Hippocampal formation (tissue), 2 donors: ENCODE data around the gene MCC.

Source experiments
- DNase-seq, 2 donors: peaks; one replicate each; lab custom pipeline; 2025; lab: John Stamatoyannopoulos, UW

MCC gene

GRCh38 chr5:113031104-113031503 is 457.1 kb downstream of the MCC start:
- DNase-seq = no peak

- DNase-seq = no peak
Observed at GRCh38 chr5:113029614-113030013, 458.6 kb downstream of the MCC start.

GRCh38 chr5:113027431-113027830 is 460.8 kb downstream of the MCC start:
- DNase-seq = no peak

- DNase-seq = no peak
Observed at GRCh38 chr5:113027015-113027414, 461.2 kb downstream of the MCC start.

- DNase-seq = no peak
Observed at GRCh38 chr5:113026211-113026610, 462.0 kb downstream of the MCC start.

- no peak for DNase-seq
Observed at GRCh38 chr5:113025596-113025995, 462.7 kb downstream of the MCC start.

DNA sequence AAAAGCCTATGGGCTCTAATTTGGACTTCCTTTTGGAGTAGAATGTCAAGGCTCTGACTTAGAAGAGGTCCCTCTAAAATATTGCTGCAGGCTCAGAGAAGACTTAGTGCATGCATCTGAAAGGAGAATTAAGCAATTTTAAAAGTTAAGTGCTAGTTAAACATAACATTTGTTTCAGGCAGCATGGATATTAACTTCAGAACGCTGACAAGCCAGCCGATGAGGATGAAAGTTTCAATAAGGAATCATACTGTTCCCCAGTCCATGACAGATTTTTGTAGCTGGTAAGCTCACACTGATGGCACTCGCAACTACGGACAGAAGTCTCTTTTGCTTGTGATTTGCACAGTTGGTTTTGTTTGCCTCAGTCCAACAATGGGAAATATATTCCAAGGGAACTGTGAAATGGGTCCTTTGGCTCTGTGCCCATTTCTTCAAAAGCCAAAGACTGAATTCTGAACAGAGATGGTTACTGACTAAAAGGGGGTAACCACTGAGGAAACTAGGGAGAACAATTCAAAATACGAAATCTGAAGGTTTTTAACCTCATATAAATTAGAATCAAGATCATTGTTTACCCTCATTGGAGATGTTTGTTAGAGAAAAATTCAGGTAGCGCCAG is 464.1 kb downstream of the MCC start:
- no peak for DNase-seq

- no peak for DNase-seq
Observed at GRCh38 chr5:113022661-113023060, 465.6 kb downstream of the MCC start.

DNA sequence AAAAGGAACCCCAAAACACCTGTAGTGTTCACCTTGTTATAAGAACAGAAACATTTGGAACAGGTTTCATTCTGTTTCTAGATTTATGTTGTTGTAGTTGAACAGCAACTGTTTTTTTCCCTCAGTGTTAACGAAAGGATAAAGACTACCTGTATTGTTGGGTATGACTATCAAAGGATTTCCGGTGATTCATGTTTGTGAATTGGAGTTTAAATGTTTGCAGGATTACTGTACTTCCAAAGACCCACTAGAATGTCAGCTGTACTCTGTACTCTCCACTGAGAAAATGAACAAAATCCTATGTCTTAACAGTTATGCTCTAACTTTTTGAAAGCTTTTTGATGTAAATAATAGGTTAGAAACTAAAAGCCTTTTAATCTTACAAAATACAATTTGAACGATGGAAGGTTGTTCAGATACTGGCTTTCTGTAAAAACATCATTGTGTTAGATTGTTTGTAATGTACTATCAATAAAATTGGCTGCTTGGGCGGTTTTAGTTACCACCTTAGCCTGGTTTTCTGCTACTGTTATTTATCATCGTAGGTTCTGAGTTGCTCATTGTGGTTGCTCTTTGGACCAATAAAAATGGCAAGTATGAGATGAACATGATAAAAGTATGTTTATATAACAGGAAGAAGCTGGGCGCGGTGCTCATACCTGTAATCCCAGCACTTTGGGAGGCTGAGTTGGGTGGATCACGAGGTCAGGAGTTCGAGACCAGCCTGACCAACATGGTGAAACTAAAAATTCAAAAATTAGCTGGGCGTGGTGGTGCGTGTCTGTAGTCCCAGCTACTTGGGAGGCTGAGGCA is 467.6 kb downstream of the MCC start:
- DNase-seq = no peak

DNA sequence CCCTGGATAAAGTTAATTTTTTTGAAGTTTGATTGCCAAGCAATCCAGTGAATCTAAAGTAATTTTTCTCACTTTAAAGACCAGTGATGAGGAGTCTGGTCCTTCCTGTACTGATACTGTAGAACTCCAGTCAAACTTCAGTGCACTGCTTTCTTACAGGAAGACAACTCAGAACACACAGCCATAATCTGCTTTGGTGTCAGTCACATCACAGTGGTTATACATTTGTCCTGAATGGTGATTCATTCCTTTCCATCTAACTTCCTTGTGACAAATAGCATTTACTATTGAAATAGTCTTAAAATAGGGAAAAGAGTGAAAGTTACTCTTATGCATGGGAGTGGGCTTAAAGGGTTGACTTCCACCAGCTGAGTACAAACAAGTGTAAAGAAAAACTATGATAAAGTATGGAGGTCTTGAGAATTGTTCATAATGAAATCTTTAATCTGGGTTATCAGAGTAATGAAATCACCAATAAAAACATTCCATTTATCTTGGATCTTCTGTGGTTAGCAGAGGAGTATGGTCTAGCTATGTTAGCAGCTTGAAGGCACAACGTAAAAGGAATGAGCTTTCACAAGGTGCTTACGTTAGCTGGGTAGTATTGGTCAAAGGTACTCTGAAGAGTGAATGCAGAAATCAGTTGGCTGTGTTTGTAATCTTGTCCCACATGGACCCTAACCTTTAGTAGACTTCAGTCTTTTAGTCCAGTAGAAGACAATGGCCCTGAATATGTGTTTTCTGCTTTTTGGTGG is 470.2 kb downstream of the MCC start:
- no peak for DNase-seq

- DNase-seq = no peak
Observed at GRCh38 chr5:113005454-113005853, 482.8 kb downstream of the MCC start.

GRCh38 chr5:113003763-113004162 is 484.5 kb downstream of the MCC start:
- no peak for DNase-seq

DNA sequence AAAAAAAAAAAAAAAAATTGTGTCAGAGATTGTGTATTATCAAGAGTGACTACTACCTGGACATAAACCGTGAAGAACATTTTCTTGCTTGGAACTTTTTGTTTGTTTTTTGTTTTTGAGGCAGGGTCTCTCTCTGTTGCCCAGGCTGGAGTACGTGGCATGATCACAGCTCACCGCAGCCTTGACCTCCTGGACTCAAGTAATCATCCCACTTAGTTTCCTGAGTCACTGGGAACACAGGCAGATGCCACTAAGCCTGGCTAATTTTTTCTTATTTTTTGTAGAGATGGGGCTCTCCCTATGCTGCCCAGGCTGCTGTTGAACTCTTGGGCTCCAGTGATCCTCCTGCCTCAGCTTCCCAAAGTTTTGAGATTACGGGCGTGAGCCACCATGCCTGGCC is 485.8 kb downstream of the MCC start:
- no peak for DNase-seq

DNA sequence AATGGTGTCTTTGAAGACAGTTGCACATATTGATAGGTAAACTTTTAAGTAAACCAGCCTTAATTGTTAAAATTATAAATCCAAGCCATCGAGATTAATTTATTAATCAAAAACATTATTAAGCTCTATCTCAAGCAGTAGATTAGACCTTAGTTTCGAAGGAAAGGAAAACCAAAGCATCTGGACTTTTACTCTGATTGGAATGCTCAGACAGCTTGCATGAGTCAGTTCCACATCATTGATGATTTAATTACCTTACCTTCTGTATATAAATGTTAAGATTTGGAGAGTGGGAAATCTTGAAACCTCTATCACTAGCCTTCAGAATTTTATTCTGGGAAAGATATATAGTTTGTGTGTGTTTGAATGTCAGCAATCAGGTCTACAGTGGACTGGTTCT is 487.8 kb downstream of the MCC start:
- DNase-seq = no peak

DNA sequence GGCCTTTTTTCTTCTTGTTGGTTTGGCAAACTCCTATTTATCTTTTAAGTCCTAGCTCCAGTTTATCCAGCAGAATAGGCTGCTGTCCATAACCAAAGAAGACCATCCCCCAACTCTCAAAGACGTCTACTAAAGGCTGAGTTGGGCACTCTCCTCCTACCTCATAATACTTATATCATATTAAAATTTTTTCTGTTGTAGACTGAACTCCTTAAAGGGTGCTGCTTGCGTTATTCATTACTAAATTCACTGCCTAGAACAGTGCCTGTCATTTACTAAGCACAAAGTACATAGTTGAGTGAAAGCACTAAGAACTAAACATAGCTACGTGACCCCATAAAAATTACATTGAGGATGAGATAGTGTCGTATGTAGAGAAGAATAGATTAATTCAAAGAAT is 490.0 kb downstream of the MCC start:
- DNase-seq = no peak

DNA sequence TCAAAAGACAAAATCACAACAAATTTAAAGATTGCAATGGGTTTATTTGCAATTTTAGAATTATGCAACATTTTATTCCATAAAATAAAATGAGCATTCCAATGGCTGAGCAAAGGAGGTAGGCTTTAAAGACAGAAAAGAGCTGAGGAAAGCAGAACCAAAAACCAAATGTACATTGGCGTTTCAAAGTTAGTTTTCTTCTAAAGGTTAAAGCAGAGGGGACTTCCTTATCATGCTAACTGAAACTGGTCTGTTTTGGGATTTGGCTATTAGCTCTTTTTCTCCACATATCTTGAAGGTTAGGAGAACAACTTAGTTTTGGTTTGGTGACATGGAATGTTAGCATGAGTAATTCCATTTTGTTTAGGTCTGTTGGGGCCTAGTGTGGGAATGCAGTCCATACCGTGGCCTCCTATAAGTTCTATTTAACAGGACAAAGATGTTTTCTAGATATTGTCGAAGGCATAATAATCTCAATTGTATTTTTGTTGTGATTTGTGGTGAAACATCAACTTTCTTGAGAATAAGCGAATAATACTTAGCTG is 491.4 kb downstream of the MCC start:
- DNase-seq = no peak

DNA sequence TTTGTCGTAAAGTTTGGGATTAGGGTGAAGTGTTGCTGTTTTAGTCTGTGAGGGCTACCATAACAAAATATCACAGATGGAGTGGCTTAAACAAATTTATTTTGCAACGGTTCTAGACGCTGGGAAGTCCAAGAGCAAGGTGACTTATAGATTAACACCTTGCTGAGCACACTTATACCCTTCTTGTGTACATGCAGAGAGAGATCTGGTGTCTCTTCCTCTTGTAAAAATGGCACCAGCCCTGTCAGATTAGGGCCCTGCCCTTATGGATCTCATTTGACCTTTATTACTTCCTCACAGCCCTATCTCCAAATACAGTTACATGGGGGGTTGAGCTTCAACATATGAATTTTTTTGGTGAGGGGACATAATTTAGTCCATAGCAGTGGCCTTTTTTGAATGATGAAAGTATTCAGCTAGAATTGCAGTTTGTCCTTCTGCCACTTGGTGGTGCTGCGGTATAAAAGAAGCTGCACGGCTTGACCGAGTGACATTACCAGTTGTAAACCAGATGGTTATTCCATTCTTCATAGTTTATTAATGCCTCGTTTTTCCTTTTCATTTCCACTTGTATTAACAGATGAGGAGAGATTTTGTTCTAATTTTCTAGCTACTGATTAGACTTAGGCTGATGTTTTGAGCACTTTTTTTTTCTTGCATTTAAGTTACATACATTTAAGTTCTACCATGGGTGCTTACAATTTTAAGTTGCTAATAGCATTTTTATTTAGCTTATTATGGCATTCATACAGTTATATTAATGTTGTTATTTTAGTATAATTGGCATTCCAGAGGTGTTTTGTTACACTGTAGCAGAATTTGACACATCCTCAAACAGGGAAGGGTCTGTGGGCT is 492.3 kb downstream of the MCC start:
- peak; percentile 41 for DNase-seq

- DNase-seq = no peak
Observed at GRCh38 chr5:112986224-112986623, 502.0 kb downstream of the MCC start.

DNA sequence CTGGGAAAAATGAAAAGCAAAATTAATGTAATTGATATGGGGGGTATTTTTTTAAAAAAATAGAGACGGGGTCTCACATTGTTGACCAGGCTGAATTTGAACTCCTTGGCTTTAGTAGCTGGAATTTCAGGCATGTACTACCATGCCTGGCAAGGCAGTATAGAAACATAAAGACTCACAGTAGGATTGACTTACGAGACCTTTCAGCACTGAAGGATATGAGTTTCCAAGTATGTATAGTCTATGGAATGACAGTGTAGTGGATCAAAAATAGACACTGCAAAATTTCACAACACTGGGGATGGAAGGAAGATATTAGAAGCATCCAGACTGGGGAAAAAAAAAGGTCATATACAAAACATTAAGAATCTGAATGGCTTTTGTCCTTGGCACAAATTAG is 504.9 kb downstream of the MCC start:
- DNase-seq = no peak

- no peak for DNase-seq
Observed at GRCh38 chr5:112979723-112980122, 508.5 kb downstream of the MCC start.

DNA sequence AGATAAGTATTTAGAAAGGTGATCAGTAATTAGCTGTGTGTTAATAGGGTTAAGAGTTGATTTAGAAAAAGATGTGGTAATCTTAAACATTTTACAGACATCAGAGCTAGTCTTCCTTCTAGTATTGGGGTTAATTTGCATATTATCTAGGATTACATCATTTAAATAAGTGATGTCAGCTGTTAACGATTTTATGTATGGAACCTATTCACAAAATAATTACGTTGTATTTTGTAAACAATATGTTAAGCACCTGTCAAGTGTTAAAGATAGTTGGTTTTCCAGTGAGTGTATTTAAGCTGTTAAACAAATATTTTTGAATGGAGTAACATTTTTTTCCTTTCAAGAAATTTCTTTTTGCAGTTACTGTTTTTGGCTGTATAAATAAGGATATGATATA is 509.4 kb downstream of the MCC start:
- DNase-seq = no peak

GRCh38 chr5:112977440-112977861 is 510.8 kb downstream of the MCC start:
- no peak for DNase-seq
